AG09309 (cell line): ENCODE data around the gene PDE6A.

Experiments
- DNase-seq: peaks from one replicate; pipeline ENCODE4 v3.0.0-alpha.2; 2010; ENCODE audit warnings: low read depth
- H3K4me3 ChIP-seq: 2 replicates; pipeline ENCODE4 v1.5.1; 2011; ENCODE audit warnings: mild to moderate bottlenecking, low read depth, low read length, moderate library complexity; ENCODE audit not compliant: control insufficient read depth
- TF ChIP-seq, protein P1 (sequence below): IDR thresholded peaks from 2 replicates; pipeline ENCODE4 v1.5.1; 2011; ENCODE audit warnings: mild to moderate bottlenecking, low read depth, low read length, inconsistent platforms; ENCODE audit not compliant: insufficient read depth, control insufficient read depth; ENCODE audit errors: missing control alignments

The PDE6A gene

DNA sequence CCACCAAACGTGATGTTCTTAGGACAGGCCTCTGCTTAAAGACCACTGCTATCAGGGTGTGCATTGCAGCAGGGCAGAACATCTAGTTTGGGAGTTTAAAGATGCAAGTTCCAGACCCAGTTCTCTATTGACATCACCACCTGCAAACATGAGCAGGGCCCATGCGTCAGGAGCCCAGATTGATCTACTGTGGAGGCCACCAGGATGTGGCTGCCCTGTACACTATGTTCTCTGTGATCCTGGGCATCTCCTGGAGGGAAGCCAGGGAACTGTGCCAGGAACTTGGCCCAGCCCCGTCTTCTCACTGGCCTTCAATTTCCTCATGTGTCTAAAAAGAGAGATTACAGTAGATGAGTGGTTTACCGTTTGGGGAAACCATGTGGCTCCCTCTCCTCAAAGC lies 87.1 kb downstream of the PDE6A start:
- H3K4me3 ChIP-seq, result no peak overlapping the region
- TF ChIP-seq, protein P1, sequence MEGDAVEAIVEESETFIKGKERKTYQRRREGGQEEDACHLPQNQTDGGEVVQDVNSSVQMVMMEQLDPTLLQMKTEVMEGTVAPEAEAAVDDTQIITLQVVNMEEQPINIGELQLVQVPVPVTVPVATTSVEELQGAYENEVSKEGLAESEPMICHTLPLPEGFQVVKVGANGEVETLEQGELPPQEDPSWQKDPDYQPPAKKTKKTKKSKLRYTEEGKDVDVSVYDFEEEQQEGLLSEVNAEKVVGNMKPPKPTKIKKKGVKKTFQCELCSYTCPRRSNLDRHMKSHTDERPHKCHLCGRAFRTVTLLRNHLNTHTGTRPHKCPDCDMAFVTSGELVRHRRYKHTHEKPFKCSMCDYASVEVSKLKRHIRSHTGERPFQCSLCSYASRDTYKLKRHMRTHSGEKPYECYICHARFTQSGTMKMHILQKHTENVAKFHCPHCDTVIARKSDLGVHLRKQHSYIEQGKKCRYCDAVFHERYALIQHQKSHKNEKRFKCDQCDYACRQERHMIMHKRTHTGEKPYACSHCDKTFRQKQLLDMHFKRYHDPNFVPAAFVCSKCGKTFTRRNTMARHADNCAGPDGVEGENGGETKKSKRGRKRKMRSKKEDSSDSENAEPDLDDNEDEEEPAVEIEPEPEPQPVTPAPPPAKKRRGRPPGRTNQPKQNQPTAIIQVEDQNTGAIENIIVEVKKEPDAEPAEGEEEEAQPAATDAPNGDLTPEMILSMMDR, result no peak
- DNase-seq, result no peak

DNA sequence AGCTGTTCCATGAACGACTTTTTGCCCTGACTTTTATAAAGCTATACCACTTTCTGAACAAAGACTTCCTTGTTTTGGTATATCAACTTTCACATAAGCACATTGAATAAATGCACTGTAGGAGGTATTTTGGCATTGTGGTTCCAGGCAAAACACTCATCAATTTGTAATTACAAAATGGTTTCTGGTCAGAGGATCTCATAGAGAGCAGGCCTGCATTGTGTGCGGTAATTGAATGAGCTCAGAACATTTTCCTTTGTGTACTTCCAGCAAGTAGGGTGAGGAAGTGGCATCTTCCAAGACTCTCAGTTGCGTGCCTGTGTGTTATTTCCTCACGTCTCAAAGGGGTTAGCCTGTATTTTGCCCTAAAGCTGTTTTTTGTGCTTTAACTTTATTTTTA lies 89.2 kb downstream of the PDE6A start:
- TF ChIP-seq, protein P1, result no peak
- no peak for DNase-seq
- no peak overlapping the region for H3K4me3 ChIP-seq

DNA sequence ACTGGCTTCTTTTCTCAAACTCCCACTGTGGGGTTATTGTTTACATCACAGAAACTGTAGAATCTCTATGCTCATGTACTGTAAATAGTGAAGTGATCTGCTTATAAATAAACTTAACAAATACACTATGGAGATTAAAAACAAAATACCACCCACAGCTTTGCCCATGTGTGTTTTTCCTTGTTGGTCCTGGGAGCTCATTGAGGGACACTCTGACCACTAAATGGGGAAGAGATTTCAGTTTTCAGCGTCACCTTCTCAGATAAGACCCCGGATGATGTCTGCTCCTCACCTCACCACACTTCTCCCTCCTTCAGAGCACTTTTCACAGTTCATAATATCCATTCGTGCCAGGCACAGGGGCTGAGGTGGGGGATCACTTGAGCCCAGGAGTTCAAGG lies 89.7 kb downstream of the PDE6A start:
- DNase-seq, result no peak
- TF ChIP-seq, protein P1, result no peak
- H3K4me3 ChIP-seq, result no peak overlapping the region

DNA sequence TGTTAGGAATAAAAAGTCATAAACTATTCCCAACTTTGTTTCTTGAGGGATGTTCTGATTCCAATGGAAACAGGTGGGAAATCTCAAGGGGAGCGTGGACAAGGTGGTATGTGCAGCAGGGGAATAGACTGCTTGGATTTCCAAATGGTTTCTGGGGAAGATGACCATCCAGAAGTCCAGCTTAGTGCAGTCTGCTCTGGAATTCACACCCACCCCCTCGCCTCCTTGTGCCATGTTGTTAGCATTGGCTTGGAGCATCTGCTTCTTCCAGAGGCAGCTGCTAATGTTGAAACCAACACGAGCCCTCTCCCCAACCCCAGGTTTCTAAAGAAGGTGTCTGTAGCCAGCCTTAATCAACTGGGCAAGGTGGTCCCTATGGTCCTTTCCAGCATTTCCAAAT lies 90.9 kb downstream of the PDE6A start:
- no peak overlapping the region for H3K4me3 ChIP-seq
- TF ChIP-seq, protein P1, result no peak
- no peak for DNase-seq

DNA sequence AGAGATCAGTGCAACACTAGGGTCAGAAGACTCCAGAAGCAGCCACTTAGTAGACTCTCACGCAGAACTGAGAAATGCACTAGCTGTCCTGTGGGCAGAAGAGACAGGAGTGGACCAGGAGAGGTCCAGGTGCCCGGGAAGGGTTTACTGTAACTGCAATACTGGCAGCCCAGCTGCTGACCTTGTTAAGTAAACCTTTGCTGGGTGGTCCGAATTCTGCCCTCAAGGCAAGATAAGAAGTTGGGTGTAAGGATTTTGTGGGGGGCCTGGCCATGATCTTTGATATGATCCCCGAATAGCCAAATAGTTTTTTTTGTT lies 91.3 kb downstream of the PDE6A start:
- DNase-seq, result no peak
- TF ChIP-seq, protein P1, result no peak
- no peak overlapping the region for H3K4me3 ChIP-seq

DNA sequence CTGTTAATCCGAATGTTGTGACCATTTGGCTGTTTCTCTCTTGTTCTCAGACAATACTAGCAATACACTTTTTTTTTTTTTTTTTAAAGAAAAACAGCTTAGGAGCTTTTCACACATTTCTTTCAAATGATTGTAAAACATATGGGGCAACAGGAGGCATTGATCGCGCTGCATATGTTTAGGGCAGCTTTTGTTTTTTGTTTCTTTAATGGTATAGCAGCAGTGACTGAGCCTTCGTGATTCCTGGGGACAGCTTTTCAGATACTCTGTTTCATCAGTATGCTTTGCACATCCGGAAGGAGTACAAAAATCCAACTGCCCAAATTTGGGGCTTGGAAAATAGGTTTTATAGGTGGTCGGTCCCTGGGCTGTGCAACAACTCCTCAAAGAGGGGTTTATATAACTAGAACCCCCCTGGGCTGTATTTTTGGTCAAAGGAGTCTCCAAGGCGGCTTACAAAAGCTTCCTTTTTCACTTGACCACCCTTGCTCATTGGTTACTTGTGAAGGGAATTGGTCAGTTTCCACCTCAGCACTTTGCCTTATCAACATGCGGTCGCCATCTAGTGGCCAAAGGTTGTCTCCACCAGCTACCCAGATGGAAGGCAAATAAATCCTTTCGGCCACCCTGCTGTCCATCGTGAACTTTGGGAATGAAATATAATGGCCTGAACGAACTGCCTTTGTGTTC lies 91.8 kb downstream of the PDE6A start:
- TF ChIP-seq, protein P1, result peak; percentile 89
- DNase-seq, result peak; percentile 38
- no peak overlapping the region for H3K4me3 ChIP-seq

DNA sequence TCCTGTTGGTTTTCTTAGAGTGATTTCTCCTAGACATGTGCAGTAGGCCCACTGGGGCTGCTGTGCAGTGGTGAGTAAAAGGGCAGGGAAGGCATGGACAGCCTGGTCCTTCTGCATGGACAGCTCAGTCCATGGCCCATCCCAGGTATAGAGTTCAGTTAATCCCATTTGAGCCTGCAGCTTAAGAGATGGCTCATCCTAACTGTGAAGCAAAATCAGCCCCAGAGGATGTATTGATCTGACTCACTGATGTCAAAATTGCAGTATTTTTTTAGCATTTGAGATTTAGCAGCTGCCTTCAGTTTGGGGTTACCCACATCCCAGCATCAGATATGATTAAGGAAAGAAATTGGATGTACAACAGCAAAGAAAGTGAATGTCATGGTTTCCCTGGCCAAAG lies 93.4 kb downstream of the PDE6A start:
- TF ChIP-seq, protein P1, result no peak

More for the DNA sequence above, 93.4 kb downstream of the PDE6A start:
- no peak overlapping the region for H3K4me3 ChIP-seq
- DNase-seq, result no peak
